GM18507 (cell line): ENCODE results near the gene SSTR5.

Experiments used
- DNase-seq: peaks from one replicate; pipeline ENCODE4 v3.0.0; 2011; ENCODE audit warnings: low read depth; ENCODE audit not compliant: insufficient read length; ENCODE audit errors: extremely low spot score
- FAIRE-seq: peaks from 2 replicates; lab custom pipeline; 2011; peaks lifted over from hg19 to GRCh38; lab: Jason Lieb, UNC

Gene SSTR5

GRCh38 chr16:1129106-1129960 lies 56.8 kb downstream of the SSTR5 start:
- no peak for DNase-seq
- FAIRE-seq, result no peak

DNA sequence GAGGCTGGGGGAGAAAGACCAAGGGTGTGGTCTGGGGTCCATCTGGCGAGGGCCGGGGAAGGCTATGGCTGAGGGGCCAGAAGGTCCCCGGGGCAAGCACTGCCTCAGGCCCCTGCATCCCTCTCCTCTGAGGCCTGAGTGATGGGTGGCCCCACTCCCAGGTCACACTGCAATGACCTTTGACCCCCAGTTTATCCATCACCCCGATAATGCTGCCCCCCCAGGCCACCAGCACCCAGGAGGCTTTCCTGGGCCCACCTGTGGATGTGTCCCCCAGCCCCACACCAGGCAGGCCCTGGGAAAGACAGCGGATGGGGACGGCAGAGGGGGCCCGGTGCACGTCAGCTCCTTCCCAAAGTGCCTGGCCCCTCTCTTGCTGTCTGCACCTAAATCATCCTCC lies 57.8 kb downstream of the SSTR5 start:
- no peak for DNase-seq
- FAIRE-seq, result no peak
